H9 (cell line): Measurements from ENCODE around the gene BCL6B. TPM values are rescaled to one million over a fixed set of nuclear protein-coding genes. Genes with fewer than 3 reads are reported as not detected.

ENCODE experiments used
- DNase-seq: peaks from one replicate; pipeline ENCODE4 v3.0.0-alpha.2; 2017
- H2AFZ ChIP-seq: one replicate; pipeline ENCODE4 v1.6.1; 2013; ENCODE audit warnings: mild to moderate bottlenecking, low read length, control low read depth, moderate library complexity
- H2AK5ac ChIP-seq: 2 replicates; pipeline ENCODE4 v1.6.1; 2013; ENCODE audit warnings: low read length, control low read depth, mixed read lengths; ENCODE audit not compliant: insufficient read length
- H2BK120ac ChIP-seq: one replicate; pipeline ENCODE4 v1.6.1; 2013; ENCODE audit warnings: low read depth, mild to moderate bottlenecking, low read length, control low read depth, inconsistent platforms; ENCODE audit not compliant: poor library complexity, severe bottlenecking
- H2BK12ac ChIP-seq: 2 replicates; pipeline ENCODE4 v1.6.1; 2013; ENCODE audit warnings: low read length, control low read depth, mixed read lengths, low read depth; ENCODE audit not compliant: insufficient read length
- H2BK15ac ChIP-seq: 2 replicates; pipeline ENCODE4 v1.6.1; 2013; ENCODE audit warnings: low read depth, low read length, control low read depth
- H2BK20ac ChIP-seq: one replicate; pipeline ENCODE4 v1.6.1; 2013; ENCODE audit warnings: low read depth, mild to moderate bottlenecking, low read length, control low read depth, inconsistent platforms; ENCODE audit not compliant: poor library complexity, severe bottlenecking
- H2BK5ac ChIP-seq: 2 replicates; pipeline ENCODE4 v1.6.1; 2013; ENCODE audit warnings: low read length, control low read depth, mixed read lengths; ENCODE audit not compliant: insufficient read length
- H3K14ac ChIP-seq: 2 replicates; pipeline ENCODE4 v1.6.1; 2013; ENCODE audit warnings: low read length, control low read depth; ENCODE audit not compliant: insufficient read depth
- H3K18ac ChIP-seq: 2 replicates; pipeline ENCODE4 v1.6.1; 2013; ENCODE audit warnings: low read depth, mild to moderate bottlenecking, mixed read lengths, low read length, control low read depth; ENCODE audit not compliant: insufficient read length
- H3K23ac ChIP-seq: 2 replicates; pipeline ENCODE4 v1.6.1; 2013; ENCODE audit warnings: low read length, control low read depth, mixed read lengths, low read depth; ENCODE audit not compliant: insufficient read length
- H3K23me2 ChIP-seq: 2 replicates; pipeline ENCODE4 v1.6.1; 2013; ENCODE audit warnings: low read depth, mild to moderate bottlenecking, mixed read lengths, low read length, control low read depth; ENCODE audit not compliant: insufficient read length, poor library complexity, severe bottlenecking
- H3K27ac ChIP-seq: 2 replicates; pipeline ENCODE4 v1.5.1; 2013; ENCODE audit warnings: low read length, control low read depth, mixed read lengths, low read depth; ENCODE audit not compliant: insufficient read length
- H3K27me3 ChIP-seq: 2 replicates; pipeline ENCODE4 v1.6.1; 2013; ENCODE audit warnings: low read length, control low read depth, inconsistent platforms; ENCODE audit not compliant: insufficient read depth
- H3K4ac ChIP-seq: 2 replicates; pipeline ENCODE4 v1.6.1; 2013; ENCODE audit warnings: low read depth, mild to moderate bottlenecking, control low read depth, inconsistent platforms, low read length, moderate library complexity
- H3K4me1 ChIP-seq: 2 replicates; pipeline ENCODE4 v1.6.1; 2013; ENCODE audit warnings: low read length, control low read depth, inconsistent platforms; ENCODE audit not compliant: insufficient read depth
- H3K4me2 ChIP-seq: 2 replicates; pipeline ENCODE4 v1.6.1; 2013; ENCODE audit warnings: low read length, control low read depth, mixed read lengths; ENCODE audit not compliant: insufficient read length, insufficient read depth
- H3K56ac ChIP-seq: 2 replicates; pipeline ENCODE4 v1.6.1; 2013; ENCODE audit warnings: low read depth, mild to moderate bottlenecking, mixed read lengths, low read length, control low read depth; ENCODE audit not compliant: insufficient read length
- H3K79me1 ChIP-seq: 2 replicates; pipeline ENCODE4 v1.6.1; 2013; ENCODE audit warnings: low read depth, mild to moderate bottlenecking, moderate library complexity, low read length, control low read depth, inconsistent platforms; ENCODE audit not compliant: insufficient read depth, poor library complexity, severe bottlenecking
- H3K79me2 ChIP-seq: 2 replicates; pipeline ENCODE4 v1.6.1; 2013; ENCODE audit warnings: low read length, control low read depth, inconsistent platforms; ENCODE audit not compliant: insufficient read depth
- H3K9ac ChIP-seq: 2 replicates; pipeline ENCODE4 v1.6.1; 2013; ENCODE audit warnings: low read length, control low read depth, mixed read lengths; ENCODE audit not compliant: insufficient read length; ENCODE audit errors: extremely low read depth
- H3K9me3 ChIP-seq: one replicate; pipeline ENCODE4 v1.6.1; 2013; ENCODE audit warnings: low read depth, low read length, inconsistent platforms; ENCODE audit not compliant: control insufficient read depth
- H3T11ph ChIP-seq: one replicate; pipeline ENCODE4 v1.6.1; 2013; ENCODE audit warnings: mild to moderate bottlenecking, low read length, control low read depth, inconsistent platforms
- H4K20me1 ChIP-seq: one replicate; pipeline ENCODE4 v1.6.1; 2013; ENCODE audit not compliant: control insufficient read depth, insufficient read length, insufficient read depth
- H4K5ac ChIP-seq: 2 replicates; pipeline ENCODE4 v1.6.1; 2013; ENCODE audit warnings: low read depth, mild to moderate bottlenecking, mixed read lengths, low read length, control low read depth; ENCODE audit not compliant: insufficient read length
- H4K8ac ChIP-seq: replicated peaks from 2 replicates; pipeline ENCODE4 v1.6.1; 2013; ENCODE audit warnings: low read length, control low read depth, mixed read lengths, low read depth; ENCODE audit not compliant: insufficient read length
- H4K91ac ChIP-seq: 2 replicates; pipeline ENCODE4 v1.6.1; 2013; ENCODE audit warnings: low read depth, mild to moderate bottlenecking, moderate library complexity, mixed read lengths, low read length, control low read depth; ENCODE audit not compliant: insufficient read length
- H3K27ac Mint-ChIP-seq, 3 experiments: 2 replicates in 2 of 3; 3 replicates in 1 of 3; pipeline ENCODE4 v1.8.0; 2020 to 2021; ENCODE audit warnings: mixed read lengths in 3 of 3, mild to moderate bottlenecking in 1 of 3, moderate library complexity in 1 of 3
- H3K27me3 Mint-ChIP-seq: 2 replicates; pipeline ENCODE4 v1.8.0; 2021; ENCODE audit warnings: low read depth, mild to moderate bottlenecking, moderate library complexity, mixed read lengths
- H3K36me3 Mint-ChIP-seq, 3 experiments: 2 replicates in 2 of 3; 3 replicates in 1 of 3; pipeline ENCODE4 v1.8.0; 2020 to 2021; ENCODE audit warnings: low read depth in 3 of 3, mixed read lengths in 3 of 3; ENCODE audit not compliant: insufficient read depth in 1 of 3
- H3K4me1 Mint-ChIP-seq, 2 experiments: 2 replicates each; pipeline ENCODE4 v1.8.0; 2020; ENCODE audit warnings: mixed read lengths in 2 of 2
- H3K4me3 Mint-ChIP-seq, 2 experiments: 2 replicates in 1 of 2; 3 replicates in 1 of 2; pipeline ENCODE4 v1.8.0; 2020 to 2021; ENCODE audit warnings: mild to moderate bottlenecking in 2 of 2, mixed read lengths in 2 of 2, moderate library complexity in 1 of 2
- H3K9me3 Mint-ChIP-seq, 2 experiments: 2 replicates in 1 of 2; 3 replicates in 1 of 2; pipeline ENCODE4 v1.8.0; 2020; ENCODE audit warnings: mild to moderate bottlenecking in 2 of 2, mixed read lengths in 2 of 2, moderate library complexity in 1 of 2
- CTCF ChIP-seq: fragments of 200-600 bp; sonication (generic); conservative IDR thresholded peaks from 3 replicates; pipeline ENCODE4 v1.8.0; 2021; ENCODE audit warnings: antibody characterized with exemption, mild to moderate bottlenecking
- WGBS: extraction: QIAGEN DNeasy Blood & Tissue Kit; methylation state at CpG from one replicate; pipeline ENCODE4 v1.1.7; 2013; ENCODE audit warnings: missing lambda C conversion rate, low lambda C conversion rate, mixed read lengths; ENCODE audit not compliant: insufficient read length; ENCODE audit errors: extremely low coverage; 5-methylcytosine and 5-hydroxymethylcytosine counted together
- total RNA-seq: library from RNA; stranded (reverse); gene quantifications from 2 replicates; pipeline ENCODE4 v1.2.1, GENCODE V29; 2021

BCL6B gene
- total RNA-seq, 1 experiment from 2014 or later = 3.3 TPM

- Histone ChIP-seq H3K27me3 (peaks cover 6% of the 10 kb centered on the region), H4K8ac (no peak overlapping the region)
- no peak for DNase-seq
Observed at GRCh38 chr17:7045492-7046126, 22.8 kb downstream of the BCL6B start.

More at GRCh38 chr17:7045492-7046126, 22.8 kb downstream of the BCL6B start:
- Histone ChIP-seq H3K79me1 (no peaks in the 10 kb centered on the region), H2BK120ac (no peak overlapping the region), H4K20me1 (no peaks in the 10 kb centered on the region), H3K23me2 (peaks cover 33% of the 10 kb centered on the region), H2AK5ac (no peak overlapping the region), H3K9me3 (no peaks in the 10 kb centered on the region), H2BK12ac (no peak overlapping the region), H4K5ac (no peak overlapping the region), H3K27ac (no peak overlapping the region), H3K18ac (no peak overlapping the region), H3K4me2 (peak overlapping the region; percentile 95), H2BK15ac (no peak overlapping the region), H3K4me1 (no peaks in the 10 kb centered on the region), H3K4ac (no peak overlapping the region), H3K14ac (no peak overlapping the region), H3K56ac (no peak overlapping the region), H3K79me2 (no peaks in the 10 kb centered on the region), H3K9ac (no peak overlapping the region), H3T11ph (no peak overlapping the region), H2AFZ (no peak overlapping the region), H2BK5ac (no peak overlapping the region), H3K23ac (no peak overlapping the region), H4K91ac (no peak overlapping the region), H2BK20ac (no peak overlapping the region)
- peaks cover 21 to 30% of the 10 kb centered on the region in 2 experiments for H3K4me1 Mint-ChIP-seq
- H3K4me3 Mint-ChIP-seq = peak overlapping the region; percentile 58 to 80; a peak in 4 of 5 replicates
- no peaks in the 10 kb centered on the region for H3K36me3 Mint-ChIP-seq
- WGBS = no CpG with 5 or more reads among the region's 5 CpGs
- H3K9me3 Mint-ChIP-seq = no peaks in the 10 kb centered on the region
- H3K27me3 Mint-ChIP-seq = peaks cover 83% of the 10 kb centered on the region
- TF ChIP-seq CTCF = peak; percentile 98; the same call in 2 of the 3 replicates
- H3K27ac Mint-ChIP-seq = no peak overlapping the region
